ENCODE measurements around the gene MYH13.

DNA sequence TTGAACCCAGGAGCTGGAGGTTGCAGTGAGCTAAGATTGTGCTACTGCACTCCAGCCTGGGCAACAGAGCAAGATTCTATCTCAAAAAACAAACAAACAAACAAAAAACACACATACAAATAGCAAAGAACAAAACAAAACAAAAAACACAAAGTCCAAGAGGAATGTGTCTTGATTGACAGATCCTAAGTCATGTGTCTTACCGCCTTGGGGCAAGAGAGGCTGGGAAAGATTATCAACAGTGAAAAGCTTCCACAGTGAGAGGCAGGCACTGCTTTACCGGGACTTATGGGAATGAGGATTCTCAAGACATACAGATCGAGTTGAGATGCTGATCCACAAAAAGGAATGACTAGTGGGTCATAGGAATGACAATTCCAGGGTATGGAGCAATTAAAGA is 111.7 kb downstream of the MYH13 start:
- TF ChIP-seq EZH2phosphoT487 (IDR thresholded peaks at IDR 0.05; ENCODE audit: insufficient read depth, low read depth) = no peak
- TF ChIP-seq EZH2 (IDR thresholded peaks at IDR 0.05; ENCODE audit: insufficient read depth, poor library complexity, severe bottlenecking) = no peak
